Hepatic stellate cell (primary cell): ENCODE data around the gene LFNG.

Experiments
- DNase-seq: peaks from one replicate; pipeline ENCODE4 v3.0.0; 2011; ENCODE audit warnings: low spot score

The LFNG gene

GRCh38 chr7:2503056-2503941 lies 16.3 kb upstream of the LFNG start:
- peak; percentile 84 for DNase-seq

GRCh38 chr7:2504128-2504888 lies 15.3 kb upstream of the LFNG start:
- no peak for DNase-seq

GRCh38 chr7:2504889-2505375 lies 14.6 kb upstream of the LFNG start:
- no peak for DNase-seq

- DNase-seq: no peak
Measured at GRCh38 chr7:2505401-2505800, 14.2 kb upstream of the LFNG start.

- no peak for DNase-seq
Measured at GRCh38 chr7:2507208-2507916, 12.2 kb upstream of the LFNG start.

- DNase-seq: no peak
Measured at GRCh38 chr7:2507917-2508306, 11.7 kb upstream of the LFNG start.

- peak; percentile 91 for DNase-seq
Measured at GRCh38 chr7:2508327-2509215, 11.0 kb upstream of the LFNG start.

- no peak for DNase-seq
Measured at GRCh38 chr7:2509298-2509906, 10.2 kb upstream of the LFNG start.

GRCh38 chr7:2510130-2510776 lies 9.3 kb upstream of the LFNG start:
- DNase-seq: no peak

- no peak for DNase-seq
Measured at GRCh38 chr7:2510909-2511768, 8.4 kb upstream of the LFNG start.

- DNase-seq: no peak
Measured at GRCh38 chr7:2511769-2512168, 7.8 kb upstream of the LFNG start.

- DNase-seq: no peak
Measured at GRCh38 chr7:2512179-2512661, 7.4 kb upstream of the LFNG start.

GRCh38 chr7:2512713-2513112 lies 6.9 kb upstream of the LFNG start:
- no peak for DNase-seq

GRCh38 chr7:2513702-2514101 lies 5.9 kb upstream of the LFNG start:
- DNase-seq: no peak

- no peak for DNase-seq
Measured at GRCh38 chr7:2514473-2515423, 4.8 kb upstream of the LFNG start.

GRCh38 chr7:2515424-2516193 lies 4.0 kb upstream of the LFNG start:
- no peak for DNase-seq

GRCh38 chr7:2516194-2516555 lies 3.4 kb upstream of the LFNG start:
- DNase-seq: no peak
